Coronary artery (tissue), 2 donors: Measurements from ENCODE around the gene TPT1.

ENCODE experiments used
- DNase-seq: peaks from one replicate; pipeline ENCODE4 v3.0.0-alpha.2; 2017; ENCODE audit warnings: low spot score
- H3K27ac ChIP-seq, 2 donors: fragments of 200-600 bp; sonication (generic); one replicate each; pipeline ENCODE4 v1.5.1; 2016 to 2019
- H3K4me3 ChIP-seq: fragments of 200-600 bp; sonication (generic); 2 replicates; pipeline ENCODE4 v1.5.1; 2016; ENCODE audit warnings: mild to moderate bottlenecking, moderate library complexity
- TF ChIP-seq, protein P1 (sequence below): fragments of 200-600 bp; sonication (generic); IDR thresholded peaks from one replicate; pipeline ENCODE4 v1.5.1; 2019; ENCODE audit warnings: antibody characterized with exemption

The TPT1 gene

GRCh38 chr13:45331692-45332035 is 9.3 kb downstream of the TPT1 start:
- no peak for DNase-seq
- Histone ChIP-seq H3K27ac (peak overlapping the region in 1 of 2 donors; percentile 93), H3K4me3 (no peak overlapping the region)
- TF ChIP-seq, protein P1, sequence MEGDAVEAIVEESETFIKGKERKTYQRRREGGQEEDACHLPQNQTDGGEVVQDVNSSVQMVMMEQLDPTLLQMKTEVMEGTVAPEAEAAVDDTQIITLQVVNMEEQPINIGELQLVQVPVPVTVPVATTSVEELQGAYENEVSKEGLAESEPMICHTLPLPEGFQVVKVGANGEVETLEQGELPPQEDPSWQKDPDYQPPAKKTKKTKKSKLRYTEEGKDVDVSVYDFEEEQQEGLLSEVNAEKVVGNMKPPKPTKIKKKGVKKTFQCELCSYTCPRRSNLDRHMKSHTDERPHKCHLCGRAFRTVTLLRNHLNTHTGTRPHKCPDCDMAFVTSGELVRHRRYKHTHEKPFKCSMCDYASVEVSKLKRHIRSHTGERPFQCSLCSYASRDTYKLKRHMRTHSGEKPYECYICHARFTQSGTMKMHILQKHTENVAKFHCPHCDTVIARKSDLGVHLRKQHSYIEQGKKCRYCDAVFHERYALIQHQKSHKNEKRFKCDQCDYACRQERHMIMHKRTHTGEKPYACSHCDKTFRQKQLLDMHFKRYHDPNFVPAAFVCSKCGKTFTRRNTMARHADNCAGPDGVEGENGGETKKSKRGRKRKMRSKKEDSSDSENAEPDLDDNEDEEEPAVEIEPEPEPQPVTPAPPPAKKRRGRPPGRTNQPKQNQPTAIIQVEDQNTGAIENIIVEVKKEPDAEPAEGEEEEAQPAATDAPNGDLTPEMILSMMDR, result no peak

DNA sequence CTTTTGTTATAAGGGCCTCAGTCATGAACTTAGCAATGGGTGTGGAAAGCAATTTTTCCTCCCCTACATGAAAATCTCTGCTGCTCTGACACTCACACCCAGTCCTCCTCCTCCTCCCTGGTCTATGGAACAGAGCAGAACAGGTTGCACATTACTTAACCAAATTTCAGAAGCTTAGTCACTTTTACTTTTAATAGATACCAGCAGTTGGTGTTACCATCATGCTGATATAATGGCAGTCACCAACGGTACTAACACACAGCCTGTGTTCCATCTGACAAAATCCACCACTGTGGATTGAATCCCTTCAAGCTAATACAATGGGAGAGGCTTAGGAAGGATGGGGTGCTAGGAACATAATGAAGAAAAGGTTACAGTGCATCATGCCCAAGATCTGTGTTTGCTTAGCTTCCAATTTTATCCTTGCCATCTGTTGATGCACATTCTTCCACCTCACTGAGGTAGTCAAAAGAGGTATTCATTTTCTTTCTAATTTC is 9.8 kb downstream of the TPT1 start:
- no peak overlapping the region for H3K4me3 ChIP-seq
- DNase-seq, result no peak
- TF ChIP-seq, protein P1, result no peak
- H3K27ac ChIP-seq, result peak overlapping the region in 1 of 2 donors; percentile 93

DNA sequence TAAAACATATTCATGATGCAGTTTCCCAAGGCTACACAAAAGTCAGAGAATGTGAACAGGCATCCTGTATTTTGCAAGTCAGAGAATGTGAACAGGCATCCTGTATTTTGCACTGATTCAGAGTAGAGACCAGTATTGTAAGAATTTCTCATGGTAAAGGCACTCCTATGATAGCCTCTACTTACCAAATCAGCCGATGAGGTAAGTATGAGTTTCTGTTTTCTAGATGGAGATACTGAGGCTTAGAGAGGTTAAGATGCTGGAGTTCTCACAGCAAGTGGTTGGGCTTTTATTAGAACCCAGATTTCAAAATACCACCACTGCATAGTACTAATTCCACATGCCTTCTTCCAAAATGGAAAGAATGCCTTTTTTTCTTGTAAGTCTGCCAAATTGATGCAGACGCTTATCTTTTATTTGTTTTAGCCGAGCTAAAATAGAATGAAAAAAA is 12.3 kb downstream of the TPT1 start:
- no peak overlapping the region for H3K4me3 ChIP-seq
- no peak for DNase-seq
- H3K27ac ChIP-seq, result peak overlapping the region; percentile 57 to 82
- TF ChIP-seq, protein P1, result no peak

DNA sequence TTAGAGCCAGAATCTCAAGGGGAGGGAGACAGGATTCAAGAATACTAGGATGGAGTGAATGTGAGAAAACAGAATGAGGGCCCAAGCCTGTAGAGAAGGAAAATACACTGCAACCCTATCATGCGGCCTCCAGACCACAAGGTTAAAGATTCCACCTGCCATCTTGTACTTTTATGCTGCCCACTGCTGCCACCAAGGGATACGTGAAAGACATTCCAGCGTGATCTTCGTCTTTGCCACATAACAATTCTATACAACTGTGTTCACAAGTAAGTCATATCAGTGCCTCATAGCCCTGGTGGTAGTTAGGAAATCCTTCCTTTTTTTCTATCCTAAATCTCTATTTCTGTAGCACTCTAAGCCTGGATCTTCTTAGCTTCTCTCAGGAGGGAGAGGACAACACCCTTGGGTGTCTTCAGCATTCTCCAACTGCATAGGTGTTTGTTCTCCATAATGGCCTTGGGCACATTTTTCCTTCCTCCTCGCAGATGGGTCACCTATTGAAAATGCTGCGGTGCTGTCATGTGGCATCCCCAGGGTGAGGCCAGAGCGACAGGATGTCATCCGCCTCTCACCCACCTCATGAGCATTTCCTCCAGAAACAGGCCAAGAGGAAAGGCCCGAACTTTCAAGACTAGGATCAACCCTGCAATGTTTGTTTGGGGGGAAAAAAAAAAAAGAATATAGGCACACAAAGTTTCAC is 13.6 kb downstream of the TPT1 start:
- no peak overlapping the region for H3K4me3 ChIP-seq
- no peak for DNase-seq
- peak overlapping the region in 1 of 2 donors; percentile 82 for H3K27ac ChIP-seq
- TF ChIP-seq, protein P1, result no peak

GRCh38 chr13:45325806-45326205 is 15.2 kb downstream of the TPT1 start:
- Histone ChIP-seq H3K4me3 (no peak overlapping the region), H3K27ac (peak overlapping the region; percentile 72 to 88)
- DNase-seq, result peak; percentile 86

DNA sequence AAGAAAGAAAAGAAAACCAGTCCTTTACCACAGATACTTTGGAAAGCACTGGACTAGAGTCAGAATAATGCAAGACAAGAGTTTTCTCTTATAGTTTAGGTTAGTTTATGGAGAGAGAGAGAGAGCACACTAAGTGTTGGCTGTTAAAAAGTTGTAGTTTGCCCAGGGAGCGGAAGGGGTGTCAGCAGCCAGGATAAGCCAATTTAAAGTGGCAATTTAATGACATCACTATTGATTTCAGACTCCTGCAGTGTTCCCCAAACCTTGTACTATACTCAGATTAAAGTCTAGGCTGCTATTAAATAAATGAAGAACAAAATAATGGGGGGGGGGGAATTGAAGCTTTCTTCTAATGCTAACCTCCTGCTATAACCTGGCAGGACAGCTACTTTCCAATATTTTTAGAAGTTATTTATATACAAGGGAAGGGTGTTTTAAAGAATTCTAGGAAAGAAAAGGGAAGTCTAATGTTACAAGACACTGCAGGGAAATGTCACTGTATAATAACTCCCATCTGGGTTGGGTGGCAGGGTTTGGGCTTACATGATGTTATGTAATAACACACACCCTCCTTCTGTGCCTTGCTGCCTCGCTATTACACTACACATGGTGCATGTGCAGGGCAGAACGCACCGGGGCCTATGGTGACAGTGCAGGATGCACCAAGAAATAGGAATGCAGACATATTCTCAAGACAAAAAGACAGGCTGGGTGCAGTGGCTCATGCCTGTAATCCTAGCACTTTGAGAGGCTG is 19.9 kb downstream of the TPT1 start:
- Histone ChIP-seq H3K4me3 (no peak overlapping the region), H3K27ac (peak overlapping the region in 1 of 2 donors; percentile 24)
- TF ChIP-seq, protein P1, result no peak
- DNase-seq, result no peak

More at GRCh38 chr13:45325806-45326205, 15.2 kb downstream of the TPT1 start:
- TF ChIP-seq, protein P1, result no peak
